Caco-2 (cell line): ENCODE data around the gene UXS1. TPM values are rescaled to one million over a fixed set of nuclear protein-coding genes. Genes with fewer than 3 reads are reported as not detected.

Experiments
- BruUV-seq: library from RNA; stranded (reverse); fragments of 400-500 nt; replicated peaks from 2 replicates; lab custom pipeline; 2021; lab: Mats Ljungman, UMichigan
- CTCF ChIA-PET: fragments of 300-600 bp; sonication (Branson Sonifier 250); formaldehyde crosslinking; loops from one replicate; lab custom pipeline; 2022; ENCODE audit warnings: antibody characterized with exemption; lab: Charles Lee
- POLR2A ChIA-PET: fragments of 300-600 bp; sonication (Branson Sonifier 250); formaldehyde crosslinking; loops from one replicate; lab custom pipeline; 2022; ENCODE audit warnings: antibody characterized with exemption; lab: Charles Lee
- DNase-seq, 2 experiments: peaks; one replicate each; pipeline versions ENCODE4 v3.0.0 to v3.0.0-alpha.2; 2020 to 2022
- H3K27me3 ChIP-seq: replicated peaks from 2 replicates; pipeline ENCODE4 v1.6.0; 2011; ENCODE audit warnings: low read length; ENCODE audit not compliant: control insufficient read depth, insufficient read depth
- H3K36me3 ChIP-seq: 2 replicates; pipeline ENCODE4 v1.5.1; 2011; ENCODE audit warnings: low read length; ENCODE audit not compliant: control insufficient read depth, insufficient read depth
- H3K4me1 ChIP-seq: fragments of 250-450 bp; sonication (Bioruptor Pico); 2 replicates; pipeline ENCODE4 v1.5.1; 2020; ENCODE audit warnings: mild to moderate bottlenecking
- H3K4me3 ChIP-seq: 2 replicates; pipeline ENCODE4 v1.5.1; 2011; ENCODE audit warnings: low read depth, mild to moderate bottlenecking, control low read depth, low read length
- H3K9me3 ChIP-seq: fragments of 250-450 bp; sonication (Bioruptor Pico); 2 replicates; pipeline ENCODE4 v1.5.1; 2020; ENCODE audit warnings: mild to moderate bottlenecking, moderate library complexity
- H3K27ac Mint-ChIP-seq: one replicate; pipeline ENCODE4 v1.8.0; 2022; ENCODE audit warnings: mixed read lengths; ENCODE audit not compliant: unreplicated experiment
- H3K27me3 Mint-ChIP-seq: one replicate; pipeline ENCODE4 v1.8.0; 2022; ENCODE audit warnings: mixed read lengths; ENCODE audit not compliant: insufficient read depth, unreplicated experiment
- H3K36me3 Mint-ChIP-seq: one replicate; pipeline ENCODE4 v1.8.0; 2022; ENCODE audit warnings: mild to moderate bottlenecking, mixed read lengths; ENCODE audit not compliant: insufficient read depth, unreplicated experiment
- H3K4me1 Mint-ChIP-seq: one replicate; pipeline ENCODE4 v1.8.0; 2022; ENCODE audit warnings: low read depth, mixed read lengths; ENCODE audit not compliant: unreplicated experiment
- H3K4me3 Mint-ChIP-seq: one replicate; pipeline ENCODE4 v1.8.0; 2022; ENCODE audit warnings: mild to moderate bottlenecking, moderate library complexity, mixed read lengths; ENCODE audit not compliant: unreplicated experiment
- H3K9me3 Mint-ChIP-seq: one replicate; pipeline ENCODE4 v1.8.0; 2022; ENCODE audit warnings: mixed read lengths; ENCODE audit not compliant: unreplicated experiment
- CTCF ChIP-seq, 2 experiments: fragments of 200-600 bp in 1 of 2; IDR thresholded peaks; 1 replicate in 1 of 2; 2 replicates in 1 of 2; pipeline versions ENCODE4 v1.5.1 to v1.8.0; 2011 to 2022; ENCODE audit warnings: antibody characterized with exemption in 1 of 2, control low read depth in 1 of 2, inconsistent platforms in 1 of 2, low read depth in 1 of 2, low read length in 1 of 2, mild to moderate bottlenecking in 1 of 2, moderate library complexity in 1 of 2; ENCODE audit not compliant: insufficient read depth in 1 of 2, severe bottlenecking in 1 of 2, unreplicated experiment in 1 of 2
- intact Hi-C: fragments of 100-400 bp; cut with micrococcal nuclease; formaldehyde crosslinking; loops from one replicate; pipeline ENCODE4 v1.10.0; 2022; ENCODE audit not compliant: unreplicated experiment
- total RNA-seq: library from RNA; stranded (reverse); gene quantifications from 2 replicates; pipeline ENCODE4 v1.2.3, GENCODE V29; 2022

UXS1 gene
- total RNA-seq, 1 experiment from 2014 or later = 72.7 TPM

- H3K9me3 Mint-ChIP-seq = no peaks in the 10 kb centered on the region
- H3K4me3 Mint-ChIP-seq = no peak overlapping the region
- no peaks in the 10 kb centered on the region for H3K36me3 Mint-ChIP-seq
- H3K27ac Mint-ChIP-seq = no peak overlapping the region
- TF ChIP-seq CTCF (IDR thresholded peaks at IDR 0.05; ENCODE audit: insufficient read depth in 1 of 2, low read depth in 1 of 2, low read length in 1 of 2, severe bottlenecking in 1 of 2, unreplicated experiment in 1 of 2) = no peak
- no TSS peak for BruUV-seq
- no peaks in the 10 kb centered on the region for H3K27me3 Mint-ChIP-seq
- Histone ChIP-seq H3K4me3 (no peak overlapping the region), H3K9me3 (no peaks in the 10 kb centered on the region), H3K4me1 (no peaks in the 10 kb centered on the region), H3K27me3 (no peaks in the 10 kb centered on the region), H3K36me3 (no peaks in the 10 kb centered on the region)
- ChIA-PET POLR2A (no interaction called here), CTCF (no interaction called here)
- intact Hi-C loops = no loop called here
- no peaks in the 10 kb centered on the region for H3K4me1 Mint-ChIP-seq
- no peak for DNase-seq
These were observed 149.2 kb downstream of the UXS1 start for GRCh38 chr2:106044859-106045258.

- intact Hi-C loops = no loop called here
- no peak for DNase-seq
- Histone ChIP-seq H3K27me3 (no peaks in the 10 kb centered on the region), H3K4me3 (no peak overlapping the region), H3K4me1 (no peaks in the 10 kb centered on the region), H3K36me3 (no peaks in the 10 kb centered on the region), H3K9me3 (no peaks in the 10 kb centered on the region)
- Mint-ChIP-seq H3K9me3 (no peaks in the 10 kb centered on the region), H3K36me3 (no peaks in the 10 kb centered on the region), H3K27me3 (no peaks in the 10 kb centered on the region), H3K4me3 (no peak overlapping the region), H3K4me1 (no peaks in the 10 kb centered on the region), H3K27ac (no peak overlapping the region)
- no TSS peak for BruUV-seq
- ChIA-PET POLR2A (no interaction called here), CTCF (no interaction called here)
- no peak for TF ChIP-seq CTCF (IDR thresholded peaks at IDR 0.05; ENCODE audit: insufficient read depth in 1 of 2, low read depth in 1 of 2, low read length in 1 of 2, severe bottlenecking in 1 of 2, unreplicated experiment in 1 of 2)
These were observed 150.1 kb downstream of the UXS1 start for GRCh38 chr2:106044021-106044420.
